ENCODE results near the gene IQGAP2. TPM values are rescaled to one million over a fixed set of nuclear protein-coding genes. Genes with fewer than 3 reads are reported as not detected.
A peak's percentile ranks its signal among the peaks of the same experiment; 100 is the strongest.

IQGAP2 gene
- total and polyA plus RNA-seq, 9 of the 15 experiments (the other 6 are each of a cell fraction or from before 2014, with no cell fraction given): 8.7 to 23.2 (median 17.4) TPM

DNA sequence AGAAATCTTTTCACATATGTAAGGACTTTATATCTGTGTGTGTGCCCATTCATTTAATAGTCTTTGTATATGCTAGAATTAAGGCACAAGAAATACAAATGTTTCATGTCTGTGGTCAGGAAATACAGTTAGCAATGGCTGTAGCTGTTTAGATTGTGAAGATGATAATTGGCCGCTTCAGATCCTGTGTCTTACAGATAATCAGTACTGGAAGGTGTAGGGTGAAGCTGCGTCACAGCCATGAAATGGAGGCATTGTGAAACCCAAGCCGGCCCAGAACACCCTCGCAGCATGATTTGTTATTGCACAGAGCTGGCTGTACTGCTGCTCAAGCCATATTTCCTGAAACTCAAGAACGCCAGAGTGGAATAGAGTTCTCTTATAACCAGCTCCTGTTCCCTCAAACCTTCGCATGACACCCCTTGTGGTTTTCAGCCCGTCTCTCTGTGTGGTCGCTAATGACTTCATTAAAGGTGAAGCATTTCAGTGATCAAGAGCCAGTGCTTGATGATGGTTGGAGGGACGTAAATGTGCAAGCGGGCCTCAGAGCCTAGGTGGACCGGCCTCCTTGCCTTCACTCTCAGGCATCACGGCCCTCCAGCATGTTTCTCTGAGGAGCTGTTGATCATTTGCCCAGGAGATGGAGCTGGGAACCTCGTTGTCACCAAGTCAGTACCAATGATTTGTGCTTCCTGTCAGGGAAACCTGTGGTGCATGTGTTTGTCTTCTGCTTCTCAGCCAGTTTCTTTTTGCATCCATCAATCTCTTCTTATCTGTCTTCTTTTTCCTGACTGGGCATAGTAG is 140.0 kb downstream of the IQGAP2 start (continued):
- TF ChIP-seq ARHGAP35 (IDR thresholded peaks at IDR 0.05; ENCODE audit: partially characterized antibody) (no peak), MCM2 (IDR thresholded peaks at IDR 0.05; ENCODE audit: low read depth) (no peak), THRAP3 (IDR thresholded peaks at IDR 0.05; ENCODE audit: borderline replicate concordance) (no peak), SIRT6 (IDR thresholded peaks at IDR 0.05; ENCODE audit: low read depth, low read length) (no peak), ETV5 (CRISPR knock-in tag; IDR thresholded peaks at IDR 0.05; ENCODE audit: low read depth) (peak; percentile 59; the same call in 1 of the 2 replicates), POLR2B (IDR thresholded peaks at IDR 0.05; ENCODE audit: low read depth, partially characterized antibody) (no peak), TRIM24 (IDR thresholded peaks at IDR 0.05) (0 out of 4 replicates have a peak, but pooled peaks of 1 of the 2 experiments have one; percentile 17), ZNF77 (CRISPR knock-in tag; IDR thresholded peaks at IDR 0.05) (no peak), SMAD3 (CRISPR knock-in tag; conservative IDR thresholded peaks at IDR 0.05) (no peak), PHTF2 (CRISPR knock-in tag; IDR thresholded peaks at IDR 0.05) (no peak), HCFC1 (IDR thresholded peaks at IDR 0.05; ENCODE audit: low read depth, low read length) (no peak), RUNX1 (IDR thresholded peaks at IDR 0.05; ENCODE audit: low read depth) (no peak), ZNF197 (CRISPR knock-in tag; IDR thresholded peaks at IDR 0.05; ENCODE audit: low read depth) (0 out of 2 replicates have a peak, but pooled peaks have one; percentile 22), RCOR1 (IDR thresholded peaks at IDR 0.05; ENCODE audit: borderline replicate concordance in 1 of 2, low read depth in 2 of 2, low read length in 2 of 2) (no peak; a peak in 1 of 4 replicates), ZNF561 (CRISPR knock-in tag; conservative IDR thresholded peaks at IDR 0.05) (no peak), EGR1 (conservative IDR thresholded peaks at IDR 0.05) (no peak), STAT5A (IDR thresholded peaks at IDR 0.05; ENCODE audit: borderline replicate concordance, low read length) (peak; percentile 18; the same call in 1 of the 2 replicates), SMAD1 (IDR thresholded peaks at IDR 0.05; ENCODE audit: low read depth, low read length, partially characterized antibody) (no peak), NCOA6 (IDR thresholded peaks at IDR 0.05) (no peak), TCF3 (CRISPR knock-in tag; IDR thresholded peaks at IDR 0.05) (peak; percentile 74), ZNF263 (CRISPR knock-in tag; IDR thresholded peaks at IDR 0.05; ENCODE audit: borderline replicate concordance) (no peak), ZBTB49 (CRISPR knock-in tag; IDR thresholded peaks at IDR 0.05; ENCODE audit: borderline replicate concordance) (no peak), DNMT1 (IDR thresholded peaks at IDR 0.05) (no peak), MYC (IDR thresholded peaks at IDR 0.05; ENCODE audit: low read depth, low read length) (no peak), MYC (CRISPR knock-in tag; IDR thresholded peaks at IDR 0.05; ENCODE audit: borderline replicate concordance, low read depth) (no peak)
- TF ChIP-seq, protein P1, sequence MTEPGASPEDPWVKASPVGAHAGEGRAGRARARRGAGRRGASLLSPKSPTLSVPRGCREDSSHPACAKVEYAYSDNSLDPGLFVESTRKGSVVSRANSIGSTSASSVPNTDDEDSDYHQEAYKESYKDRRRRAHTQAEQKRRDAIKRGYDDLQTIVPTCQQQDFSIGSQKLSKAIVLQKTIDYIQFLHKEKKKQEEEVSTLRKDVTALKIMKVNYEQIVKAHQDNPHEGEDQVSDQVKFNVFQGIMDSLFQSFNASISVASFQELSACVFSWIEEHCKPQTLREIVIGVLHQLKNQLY (CRISPR knock-in tag; conservative IDR thresholded peaks at IDR 0.05): no peak
